Lung (tissue), 12 donors: ENCODE results near the gene LBR. TPM values are rescaled to one million over a fixed set of nuclear protein-coding genes. Genes with fewer than 3 reads are reported as not detected.

Experiments used
- ATAC-seq: fragments of 200-7000 bp; cut with Tn5 transposase; one replicate; pipeline ENCODE4 v1.9.1; 2020; ENCODE audit warnings: moderate number of reproducible peaks; ENCODE audit not compliant: insufficient read depth, low FRiP score
- DNase-seq, 3 donors: peaks; one replicate each; pipeline ENCODE4 v3.0.0-alpha.2; 2013 to 2017
- H3K27ac ChIP-seq, 2 donors: one replicate each; pipeline ENCODE4 v1.5.1; 2013; ENCODE audit warnings: mild to moderate bottlenecking in 2 of 2, moderate library complexity in 2 of 2, control low read depth in 1 of 2, inconsistent platforms in 1 of 2, low read depth in 1 of 2, low read length in 1 of 2
- H3K27me3 ChIP-seq, 3 donors: one replicate each; pipeline ENCODE4 v1.5.1; 2013; ENCODE audit warnings: low read length in 2 of 3; ENCODE audit not compliant: control insufficient read depth in 3 of 3, insufficient read depth in 3 of 3
- H3K36me3 ChIP-seq, 4 donors: one replicate each; pipeline ENCODE4 v1.5.1; 2013; ENCODE audit warnings: low read length in 4 of 4, mild to moderate bottlenecking in 1 of 4, moderate library complexity in 1 of 4; ENCODE audit not compliant: control insufficient read depth in 4 of 4, insufficient read depth in 4 of 4
- H3K4me1 ChIP-seq, 5 donors: one replicate each; pipeline ENCODE4 v1.5.1; 2013; ENCODE audit warnings: low read length in 5 of 5, mild to moderate bottlenecking in 2 of 5, moderate library complexity in 1 of 5; ENCODE audit not compliant: control insufficient read depth in 5 of 5, insufficient read depth in 5 of 5
- H3K4me3 ChIP-seq: one replicate; pipeline ENCODE4 v1.5.1; 2013; ENCODE audit warnings: mild to moderate bottlenecking, control low read depth, moderate library complexity
- H3K9ac ChIP-seq, 2 donors: one replicate each; pipeline ENCODE4 v1.5.1; 2013; ENCODE audit warnings: low read length in 2 of 2, control low read depth in 1 of 2; ENCODE audit not compliant: insufficient read depth in 1 of 2
- H3K9me3 ChIP-seq, 4 donors: one replicate each; pipeline ENCODE4 v1.5.1; 2013; ENCODE audit warnings: low read length in 3 of 4, mild to moderate bottlenecking in 1 of 4, moderate library complexity in 1 of 4; ENCODE audit not compliant: control insufficient read depth in 4 of 4, insufficient read depth in 3 of 4
- WGBS, 2 donors: extraction: QIAGEN DNeasy Blood & Tissue Kit; methylation state at CpG; one replicate each; pipeline ENCODE4 v1.1.7; 2013; 5-methylcytosine and 5-hydroxymethylcytosine counted together
- polyA plus RNA-seq, 2 donors: library from polyadenylated mRNA; stranded (reverse); fragments of 200-250 nt; gene quantifications; one replicate each; pipeline ENCODE4 v1.2.1, GENCODE V29; 2013
- total RNA-seq, 2 donors: library from RNA; depleted of rRNA in 1 of 2; stranded (reverse); fragments of >200 nt in 1 of 2; gene quantifications; one replicate each; pipeline ENCODE4 v1.2.1, GENCODE V29; 2014 to 2021
- TF ChIP-seq, protein P1 (sequence below): IDR thresholded peaks from 2 replicates; pipeline ENCODE4 v1.5.1; 2012; ENCODE audit warnings: mild to moderate bottlenecking; ENCODE audit errors: control extremely low read depth, extremely low read depth
- donor health status: control.
- donor health status: control.
- donor health status: Bipolar disorder and iron deficiency.
- donor health status: healthy.
- donor health status: DM: yes; HTN: yes; CAD: no.

Gene LBR
- total and polyA plus RNA-seq, 4 donors: 16.2 to 76.6 (median 42.1) TPM

DNA sequence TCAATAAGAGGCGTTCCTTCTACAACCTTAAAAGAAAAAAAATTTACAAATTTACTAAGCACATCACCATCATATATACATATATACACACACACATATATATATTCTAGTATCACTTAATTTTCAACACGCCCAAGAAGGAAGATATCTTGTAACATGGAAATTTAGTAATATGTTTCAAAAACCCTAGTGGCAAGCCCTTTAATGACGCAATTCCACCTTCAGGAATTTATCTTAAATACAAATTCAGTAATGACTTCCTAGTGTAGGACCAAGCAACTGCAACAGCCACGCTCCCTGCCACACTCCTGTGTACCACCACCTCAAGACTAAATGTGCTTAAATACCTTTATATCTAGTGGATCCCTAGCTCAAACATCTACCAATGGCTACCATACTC is 12.5 kb downstream of the LBR start:
- Histone ChIP-seq H3K27ac (no peak overlapping the region), H3K27me3 (no peaks in the 10 kb centered on the region), H3K4me1 (peaks cover 0 to 4% (median 0%) of the 10 kb centered on the region in 5 donors), H3K9me3 (no peaks in the 10 kb centered on the region), H3K9ac (no peak overlapping the region), H3K4me3 (no peak overlapping the region), H3K36me3 (peaks cover 7 to 33% (median 25%) of the 10 kb centered on the region in 4 donors)
- TF ChIP-seq, protein P1, sequence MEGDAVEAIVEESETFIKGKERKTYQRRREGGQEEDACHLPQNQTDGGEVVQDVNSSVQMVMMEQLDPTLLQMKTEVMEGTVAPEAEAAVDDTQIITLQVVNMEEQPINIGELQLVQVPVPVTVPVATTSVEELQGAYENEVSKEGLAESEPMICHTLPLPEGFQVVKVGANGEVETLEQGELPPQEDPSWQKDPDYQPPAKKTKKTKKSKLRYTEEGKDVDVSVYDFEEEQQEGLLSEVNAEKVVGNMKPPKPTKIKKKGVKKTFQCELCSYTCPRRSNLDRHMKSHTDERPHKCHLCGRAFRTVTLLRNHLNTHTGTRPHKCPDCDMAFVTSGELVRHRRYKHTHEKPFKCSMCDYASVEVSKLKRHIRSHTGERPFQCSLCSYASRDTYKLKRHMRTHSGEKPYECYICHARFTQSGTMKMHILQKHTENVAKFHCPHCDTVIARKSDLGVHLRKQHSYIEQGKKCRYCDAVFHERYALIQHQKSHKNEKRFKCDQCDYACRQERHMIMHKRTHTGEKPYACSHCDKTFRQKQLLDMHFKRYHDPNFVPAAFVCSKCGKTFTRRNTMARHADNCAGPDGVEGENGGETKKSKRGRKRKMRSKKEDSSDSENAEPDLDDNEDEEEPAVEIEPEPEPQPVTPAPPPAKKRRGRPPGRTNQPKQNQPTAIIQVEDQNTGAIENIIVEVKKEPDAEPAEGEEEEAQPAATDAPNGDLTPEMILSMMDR: no peak
- DNase-seq (no peak), ATAC-seq (no peak)
- WGBS, 2 donors: 57 to 90% methylated on average over 4 of the region's 4 CpGs

DNA sequence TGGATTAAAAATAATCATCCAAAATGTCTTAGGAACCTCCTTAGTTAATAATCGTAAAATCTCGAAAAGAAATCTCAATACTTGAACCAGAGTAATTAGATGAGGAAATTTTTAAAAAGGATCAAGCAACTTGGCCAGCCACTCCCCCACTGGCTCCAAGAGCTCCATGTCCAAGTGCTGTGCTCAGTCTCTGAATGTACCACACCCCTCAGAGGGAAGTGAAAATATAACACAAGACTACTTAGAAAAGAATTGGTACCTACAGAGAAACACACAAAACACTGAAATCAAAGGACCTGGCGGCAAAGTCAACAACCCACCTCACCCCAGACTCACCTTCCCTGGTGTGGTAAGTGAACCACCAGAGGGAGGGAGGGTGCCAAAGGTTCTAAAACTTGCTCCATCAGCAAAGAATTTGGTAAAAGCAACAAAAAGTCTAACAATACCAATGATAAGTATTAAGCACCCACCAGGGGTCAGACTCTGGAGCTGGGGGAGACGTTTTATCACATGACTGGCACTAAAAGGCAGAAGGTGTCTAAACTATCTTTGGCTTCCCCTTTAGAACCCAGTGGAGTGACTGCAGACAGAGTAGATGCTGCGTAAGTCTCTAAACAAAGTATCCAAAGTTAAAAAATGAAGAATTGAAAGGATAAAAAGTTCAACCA is 14.0 kb downstream of the LBR start:
- no peak for ATAC-seq
- Histone ChIP-seq H3K27me3 (no peaks in the 10 kb centered on the region), H3K4me3 (no peak overlapping the region), H3K27ac (no peak overlapping the region), H3K4me1 (peaks cover 0 to under 1% (median 0%) of the 10 kb centered on the region in 5 donors), H3K9me3 (no peaks in the 10 kb centered on the region), H3K36me3 (peaks cover 15 to 37% (median 29%) of the 10 kb centered on the region in 4 donors), H3K9ac (no peak overlapping the region)
- DNase-seq: no peak
- TF ChIP-seq, protein P1: no peak
- WGBS, 2 donors: 82 to 84% methylated on average over 5 of the region's 5 CpGs

DNA sequence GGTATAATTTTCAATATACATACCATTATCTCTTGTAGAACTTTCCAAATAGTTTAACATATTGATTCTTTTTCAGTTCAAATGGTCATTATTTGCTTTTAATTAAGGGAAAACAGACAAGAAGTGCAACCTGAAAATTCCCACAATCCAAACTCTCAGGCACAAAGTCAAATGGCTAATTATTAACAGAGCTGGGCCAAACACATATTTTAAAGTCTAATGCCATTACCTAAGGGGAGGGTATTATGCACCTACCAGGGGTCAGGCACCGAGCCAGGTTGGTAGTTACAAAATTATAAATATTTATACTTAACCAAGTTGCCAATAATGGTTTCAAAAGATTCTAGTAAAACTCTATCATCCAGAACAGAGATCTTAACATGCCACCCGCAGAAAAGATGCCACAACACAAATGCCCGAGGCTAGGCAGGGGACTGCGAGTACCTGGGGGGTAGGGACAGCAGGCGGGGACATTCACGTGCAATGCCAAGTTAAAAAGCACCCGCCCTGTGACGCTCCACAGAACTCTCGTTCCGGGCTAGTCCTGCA is 15.0 kb downstream of the LBR start:
- Histone ChIP-seq H3K27me3 (no peaks in the 10 kb centered on the region), H3K4me3 (no peak overlapping the region), H3K36me3 (peaks cover 19 to 37% (median 28%) of the 10 kb centered on the region in 4 donors), H3K9ac (no peak overlapping the region), H3K27ac (no peak overlapping the region), H3K4me1 (no peaks in the 10 kb centered on the region), H3K9me3 (no peaks in the 10 kb centered on the region)
- peak in 1 of 3 donors; percentile 41 for DNase-seq
- TF ChIP-seq, protein P1: no peak
- WGBS, 2 donors: 70 to 81% methylated on average over 10 of the region's 10 CpGs
- no peak for ATAC-seq

DNA sequence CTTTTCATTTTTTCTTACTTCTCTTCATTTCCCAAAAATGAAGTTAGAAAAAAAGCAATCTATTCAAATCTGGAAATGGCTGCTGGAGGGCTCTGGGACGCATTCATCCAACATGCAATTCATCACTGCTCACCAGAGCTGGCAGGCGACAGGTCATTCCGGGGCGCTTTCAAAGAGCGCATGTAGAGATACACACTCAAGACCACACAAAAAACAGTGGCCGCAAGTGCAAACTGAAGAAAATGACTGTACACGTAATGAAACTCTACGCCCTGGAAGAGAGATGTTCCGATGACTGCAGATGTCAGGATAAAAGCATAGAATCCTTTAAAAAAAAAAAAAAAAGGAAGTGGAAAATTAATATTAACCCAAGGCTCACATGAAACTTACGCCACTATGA is 15.5 kb downstream of the LBR start:
- no peak for DNase-seq
- Histone ChIP-seq H3K4me1 (no peaks in the 10 kb centered on the region), H3K27ac (no peak overlapping the region), H3K9me3 (no peaks in the 10 kb centered on the region), H3K36me3 (peaks cover 19 to 33% (median 26%) of the 10 kb centered on the region in 4 donors), H3K9ac (no peak overlapping the region), H3K27me3 (no peaks in the 10 kb centered on the region), H3K4me3 (no peak overlapping the region)
- WGBS, 2 donors: 88 to 91% methylated on average over 10 of the region's 10 CpGs
- TF ChIP-seq, protein P1: no peak
- no peak for ATAC-seq
